HT1080 (cell line): ENCODE data around the gene CASP5. TPM values are rescaled to one million over a fixed set of nuclear protein-coding genes. Genes with fewer than 3 reads are reported as not detected.
"Not testable (repeated sequence)": the region's sequence is repeated elsewhere in the genome, so short reads cannot be mapped to it uniquely, and the experiment has no call there.

Experiments used
- DNase-seq: peaks from one replicate; pipeline ENCODE4 v3.0.0-alpha.2; 2015; ENCODE audit warnings: low read depth
- total RNA-seq: library from RNA; depleted of rRNA; stranded (reverse); fragments of >200 nt; shearing (Covaris generic); gene quantifications from 2 replicates; pipeline ENCODE4 v1.2.3, GENCODE V29; 2014

Gene CASP5
- total RNA-seq, 1 experiment from 2014 or later: not detected

DNA sequence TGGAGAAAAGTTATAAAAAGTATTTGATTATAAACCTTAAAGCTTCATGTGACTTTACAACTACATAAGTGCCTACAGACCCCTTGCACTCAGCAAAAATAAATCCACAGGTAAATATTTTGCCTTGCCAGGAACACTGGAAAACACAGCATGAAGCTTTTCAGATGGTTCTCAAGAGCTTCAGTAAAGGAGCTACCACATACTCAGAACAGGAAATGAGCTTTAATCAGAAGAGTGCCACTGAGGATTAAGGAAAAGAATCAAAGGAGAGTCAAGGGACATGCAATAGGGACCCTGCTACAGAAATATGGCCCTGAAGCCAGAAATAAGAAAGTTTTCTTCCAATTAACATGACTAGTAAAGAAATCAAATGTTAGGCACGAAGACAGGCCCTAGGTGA, 10.8 kb upstream of the CASP5 start:
- no peak for DNase-seq

DNA sequence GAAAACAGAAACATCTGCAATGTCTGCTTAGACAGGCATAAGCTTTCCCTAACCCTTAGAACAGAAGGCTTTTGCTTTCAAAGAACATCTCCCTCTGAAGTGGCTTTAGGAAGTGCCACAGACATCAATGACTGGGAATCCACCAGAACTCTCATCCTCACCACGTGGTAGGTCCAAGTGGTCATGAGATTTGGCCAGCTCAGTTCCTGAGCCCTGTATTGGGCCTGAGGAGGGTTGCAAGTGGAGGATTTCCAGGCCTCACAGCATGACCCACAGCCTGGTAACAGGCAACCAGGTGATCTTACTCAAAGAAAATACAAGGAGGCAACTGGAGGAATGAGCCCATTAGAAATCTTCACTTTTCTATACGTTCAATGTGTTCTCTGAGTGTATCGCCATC, 10.4 kb upstream of the CASP5 start:
- no peak for DNase-seq

DNA sequence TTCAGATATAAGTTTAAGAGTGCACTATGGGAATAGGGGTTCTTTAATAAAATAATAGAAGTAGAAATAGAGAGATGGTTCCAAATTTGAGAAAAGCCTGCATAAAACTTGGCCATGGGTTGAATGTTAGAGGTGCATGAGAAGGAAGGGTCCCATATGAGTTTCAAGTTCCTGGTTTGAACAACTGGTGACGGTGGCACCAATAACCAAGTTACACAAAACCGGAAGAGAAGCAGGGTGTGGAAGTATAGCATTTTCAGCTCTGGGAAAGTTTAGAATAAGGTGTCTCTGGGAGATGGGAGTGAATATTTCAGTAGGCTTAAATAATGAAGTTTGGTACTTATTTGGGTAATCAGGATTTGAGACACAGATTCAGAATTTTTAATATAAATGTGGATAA, 9.5 kb upstream of the CASP5 start:
- no peak for DNase-seq

DNA sequence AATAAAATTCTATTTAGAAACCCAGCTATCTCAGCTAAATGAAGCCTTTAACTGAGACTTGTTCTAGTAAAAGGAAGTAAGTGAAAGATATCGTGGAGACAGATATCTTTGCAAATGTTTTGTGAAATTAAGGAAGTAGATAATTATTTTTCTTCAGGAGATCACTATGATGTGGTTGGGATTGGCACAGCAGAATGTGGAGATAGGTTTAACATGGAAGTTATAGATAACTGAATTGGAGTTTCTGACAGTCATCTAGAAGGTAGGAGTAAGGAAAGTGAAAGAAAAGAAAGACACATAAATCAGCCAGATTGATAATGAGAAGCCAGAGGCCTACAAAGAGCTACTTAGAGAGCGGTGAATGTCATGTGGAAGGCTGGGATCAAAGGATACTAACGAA, 4.7 kb upstream of the CASP5 start:
- DNase-seq: no peak

DNA sequence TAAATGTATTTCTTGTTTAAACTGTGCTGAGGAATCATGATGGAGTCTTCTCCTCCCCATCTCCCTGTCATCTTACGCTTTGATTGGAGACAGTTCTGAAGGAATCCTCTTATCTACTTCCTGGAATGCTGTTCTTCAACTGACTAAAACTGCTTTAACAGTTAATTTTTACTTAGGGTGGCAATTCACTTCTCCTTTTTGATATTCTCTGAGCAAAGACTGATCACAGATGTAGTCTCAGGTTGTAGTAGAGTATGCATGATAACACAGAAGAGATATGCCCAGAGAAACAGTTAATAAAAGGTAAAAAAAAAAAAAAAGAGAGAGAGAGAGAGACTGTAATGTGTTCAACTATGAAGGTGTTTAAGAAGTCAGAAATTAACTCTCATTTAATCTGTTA, 1.4 kb upstream of the CASP5 start:
- no peak for DNase-seq

DNA sequence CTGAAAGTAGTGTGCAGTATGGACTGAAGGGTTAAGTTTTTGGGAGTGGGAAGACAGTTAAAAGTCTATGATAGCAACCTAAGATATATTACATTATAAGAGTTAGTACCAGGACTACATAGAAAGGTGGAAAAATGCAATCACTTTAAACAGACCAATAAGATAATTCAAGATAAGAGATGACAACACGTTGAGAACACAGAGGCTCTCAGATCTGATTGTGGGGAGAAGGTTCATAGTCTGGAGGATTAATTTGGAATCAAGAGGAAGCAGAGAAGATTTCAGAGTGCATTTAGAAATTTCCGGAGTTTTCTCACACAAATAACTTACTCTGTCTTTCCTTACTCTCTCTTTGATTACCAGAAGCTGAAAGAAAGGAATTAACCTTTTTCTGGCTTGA, 441 bp downstream of the CASP5 start:
- no peak for DNase-seq

DNA sequence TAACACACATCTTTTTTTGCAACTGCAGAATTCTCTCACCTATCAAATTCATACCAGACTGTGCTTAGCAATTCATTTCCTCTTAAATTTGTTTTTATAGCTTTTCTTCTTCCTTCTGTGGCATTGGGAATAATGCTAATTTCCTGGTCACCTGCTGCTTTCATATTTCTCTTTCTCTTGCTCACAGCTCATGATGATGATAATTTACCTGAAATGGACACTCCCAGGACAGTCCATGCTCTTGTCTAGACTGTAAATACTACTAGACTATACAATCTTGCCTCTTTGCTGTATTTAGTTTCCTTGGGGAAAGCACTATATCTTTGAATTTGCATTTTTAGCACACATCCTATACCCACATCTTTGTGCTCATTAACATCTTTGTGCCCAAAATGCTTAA, 15.5 kb downstream of the CASP5 start:
- DNase-seq: no peak

DNA sequence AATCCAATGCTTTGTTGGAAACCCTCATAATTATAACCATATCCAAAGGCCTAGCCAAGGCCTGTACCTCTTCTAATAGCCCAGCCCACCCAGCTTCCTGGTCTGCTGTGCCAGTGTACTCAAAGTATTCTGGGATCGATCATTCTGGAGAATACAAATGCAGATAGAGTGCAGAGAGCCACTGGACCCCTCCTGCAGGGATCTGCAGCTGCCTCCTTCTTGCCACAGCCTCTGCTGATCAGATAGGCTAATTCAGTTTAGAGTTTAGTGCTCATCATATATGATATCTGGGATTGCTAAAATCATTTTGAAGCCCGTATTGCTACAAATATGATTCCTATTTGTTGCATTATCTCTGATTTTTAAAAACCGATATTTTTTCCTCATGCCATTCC, 17.5 kb downstream of the CASP5 start:
- no peak for DNase-seq

DNA sequence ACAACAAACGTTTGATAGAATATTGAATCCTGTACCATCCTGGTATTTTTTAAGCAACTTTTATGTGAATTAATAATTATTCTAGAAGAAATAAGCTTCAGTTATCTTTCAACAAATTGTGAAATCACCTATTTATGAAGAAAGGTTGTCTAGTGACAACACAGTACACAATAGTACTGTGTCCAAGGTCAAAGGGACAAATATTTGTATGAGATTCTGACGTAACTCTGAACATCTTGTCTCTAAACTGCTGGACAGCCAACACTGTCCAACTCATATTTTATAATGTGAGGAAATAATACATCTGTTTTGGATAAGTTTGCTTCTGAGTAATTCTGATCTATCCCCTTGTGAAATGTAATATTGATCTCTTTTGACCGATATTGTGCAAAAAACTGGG, 18.9 kb downstream of the CASP5 start:
- DNase-seq: no peak

DNA sequence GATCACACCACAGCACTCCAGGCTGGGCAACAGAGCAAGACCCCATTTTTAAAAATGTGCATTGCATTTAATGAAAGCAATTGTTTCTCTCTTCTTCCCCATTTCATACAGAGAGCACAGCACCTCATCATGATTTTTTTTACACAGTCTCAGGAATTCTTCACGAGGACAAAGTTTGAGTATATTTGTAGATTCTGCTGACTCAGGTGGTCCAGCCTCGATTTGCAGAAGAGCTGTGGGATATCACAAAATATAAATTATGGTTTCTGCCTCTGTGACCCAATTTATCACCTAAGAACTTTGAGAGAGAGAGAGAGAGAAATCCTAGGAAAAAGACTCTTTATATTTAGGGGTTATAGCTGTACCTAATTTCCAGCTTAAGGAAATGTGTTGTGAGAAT, 19.8 kb downstream of the CASP5 start:
- no peak for DNase-seq

DNA sequence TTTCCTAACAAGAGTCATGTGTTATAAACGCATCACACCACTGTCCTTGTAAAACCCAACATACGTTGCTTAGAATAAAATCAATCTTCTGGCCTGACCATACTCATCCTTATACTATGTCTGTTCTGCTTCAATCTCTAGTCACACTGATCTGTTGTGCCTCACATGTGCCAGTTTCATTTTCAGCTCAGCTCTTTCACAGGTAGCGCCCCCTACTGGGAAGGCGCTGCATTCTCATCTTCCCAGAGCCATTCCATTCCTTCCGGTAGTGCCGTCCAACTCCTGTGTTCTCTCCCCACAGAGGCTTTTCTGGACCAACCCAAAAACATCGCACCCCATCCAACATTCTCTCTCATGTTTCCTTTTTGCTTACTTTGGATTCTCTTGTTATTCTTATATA, 22.2 kb downstream of the CASP5 start:
- DNase-seq: no peak

DNA sequence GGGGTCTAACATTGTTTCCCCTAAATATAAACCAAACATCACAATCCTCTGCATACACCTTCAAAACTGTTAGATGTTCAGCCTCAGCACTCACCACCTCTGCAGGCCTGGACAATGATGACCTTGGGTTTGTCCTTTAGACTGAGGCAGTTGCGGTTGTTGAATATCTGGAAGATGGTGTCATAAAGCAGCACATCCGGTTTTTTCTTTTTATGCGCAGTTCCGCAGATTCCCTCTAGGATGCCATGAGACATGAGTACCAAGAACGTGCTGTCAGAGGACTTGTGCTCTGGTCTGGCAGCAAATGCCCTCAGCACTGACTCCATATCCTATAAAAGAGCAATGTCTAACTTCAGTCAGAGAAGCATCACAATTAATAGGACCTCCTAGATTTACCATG, 22.8 kb downstream of the CASP5 start:
- DNase-seq: peak; percentile 42

DNA sequence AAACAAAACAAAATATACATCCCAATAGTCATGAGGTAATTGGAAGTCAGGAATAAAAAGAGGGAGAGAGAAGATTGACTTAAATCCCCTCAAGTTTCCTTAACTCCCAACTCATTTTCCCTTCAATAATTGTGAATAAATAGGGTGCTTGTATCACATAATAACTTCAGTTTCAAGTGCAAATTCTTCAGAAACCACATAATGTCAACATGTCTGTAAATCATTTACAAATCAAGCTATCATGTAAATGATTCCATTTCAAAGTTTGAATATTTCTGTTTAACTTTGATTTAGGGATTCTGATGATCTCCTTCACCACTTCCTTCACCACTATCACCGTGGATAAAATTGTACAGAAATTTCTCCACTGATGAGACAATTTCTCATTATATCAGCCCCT, 23.2 kb downstream of the CASP5 start:
- no peak for DNase-seq

DNA sequence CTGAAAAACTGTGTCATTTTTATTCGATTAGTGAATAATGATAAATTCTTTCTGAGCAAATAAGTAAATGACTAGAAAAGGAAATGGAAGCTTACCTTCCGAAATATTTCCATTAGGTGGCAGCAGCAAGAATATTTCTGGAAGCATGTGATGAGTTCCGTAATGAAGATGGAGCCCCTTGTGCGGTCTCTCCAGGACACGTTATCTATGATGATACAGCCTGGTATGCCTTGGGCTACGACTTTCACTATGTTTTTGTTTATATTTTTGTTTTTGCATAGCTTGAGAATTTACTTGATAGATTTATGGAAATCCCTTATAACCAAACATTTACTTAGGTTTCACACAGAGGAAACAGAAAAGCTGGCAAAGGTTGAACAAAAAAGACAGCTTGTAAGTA, 25.7 kb downstream of the CASP5 start:
- peak; percentile 32 for DNase-seq

DNA sequence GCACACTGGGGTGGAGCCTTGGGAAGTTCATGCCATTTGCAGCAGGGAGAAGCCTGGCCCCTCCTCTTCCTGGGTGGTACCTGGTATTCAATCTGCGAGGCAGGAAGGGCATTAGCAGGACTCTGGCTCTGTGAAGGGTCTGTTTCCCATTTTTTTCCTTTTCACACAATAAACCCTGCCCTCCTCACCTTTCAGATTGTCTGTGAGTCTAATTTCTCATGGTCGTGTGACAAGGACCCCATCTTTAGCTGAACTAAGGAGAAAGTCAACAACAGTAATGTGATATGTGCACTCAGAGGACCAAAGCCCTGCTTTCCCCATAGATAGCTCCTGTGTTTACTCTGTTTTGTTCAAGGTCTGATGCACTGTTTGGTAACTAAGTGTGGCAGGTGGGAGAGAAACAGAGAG, 28.0 kb downstream of the CASP5 start:
- no peak for DNase-seq

DNA sequence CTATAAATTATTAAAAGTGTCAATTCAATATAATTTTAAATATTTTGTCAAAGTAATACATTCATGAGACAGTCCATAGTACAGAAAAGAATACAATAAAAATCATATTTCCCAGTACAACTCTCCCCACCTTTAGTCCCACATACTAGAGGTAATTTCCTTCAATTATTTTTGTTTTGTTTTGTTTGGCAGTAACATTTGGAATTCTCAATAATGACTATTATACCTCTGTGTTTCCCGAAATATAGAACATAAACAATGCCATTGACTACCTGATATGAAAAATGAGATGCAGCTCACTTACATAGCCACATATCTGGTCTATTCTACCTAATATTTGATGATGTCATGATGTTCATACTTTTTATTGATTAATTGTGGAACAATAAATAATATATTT, 30.2 kb downstream of the CASP5 start:
- no peak for DNase-seq

DNA sequence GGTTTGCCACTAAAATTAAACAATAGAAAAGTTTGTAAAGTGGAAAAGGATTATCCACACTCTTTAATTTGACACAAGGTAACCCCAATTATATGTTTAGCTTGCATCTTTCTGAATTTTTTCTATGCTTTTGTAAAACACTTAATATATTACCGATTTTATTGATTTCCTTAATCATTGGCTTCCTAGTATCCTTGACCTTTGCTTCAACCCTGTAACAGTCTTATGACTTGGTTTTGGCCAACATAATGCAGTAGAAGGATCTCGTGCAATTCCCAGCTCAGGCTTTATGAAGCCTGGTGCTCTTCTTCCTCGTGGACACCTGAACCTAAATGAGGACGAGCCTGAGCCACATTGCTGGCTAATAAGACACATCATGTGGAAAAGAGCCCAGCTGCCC, 31.0 kb downstream of the CASP5 start:
- no peak for DNase-seq

DNA sequence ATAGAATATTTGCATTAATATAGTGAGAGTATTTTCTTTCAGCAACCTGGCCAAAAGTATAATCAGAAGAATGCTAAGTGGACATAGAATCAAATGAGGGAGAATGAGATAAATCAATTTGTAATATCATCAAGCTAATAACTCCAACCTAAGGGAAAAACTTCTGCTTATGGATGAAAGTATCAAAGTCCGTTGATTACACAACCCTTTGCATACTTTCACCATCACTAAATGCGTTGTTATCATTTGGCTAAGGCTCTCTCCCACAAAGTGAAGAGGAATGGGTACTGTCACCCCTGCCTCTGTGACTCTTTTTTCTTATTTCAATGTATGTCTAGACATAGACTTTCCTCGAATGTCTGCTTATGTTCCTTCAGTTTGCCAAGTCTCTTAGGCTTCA, 38.2 kb downstream of the CASP5 start:
- DNase-seq: no peak

DNA sequence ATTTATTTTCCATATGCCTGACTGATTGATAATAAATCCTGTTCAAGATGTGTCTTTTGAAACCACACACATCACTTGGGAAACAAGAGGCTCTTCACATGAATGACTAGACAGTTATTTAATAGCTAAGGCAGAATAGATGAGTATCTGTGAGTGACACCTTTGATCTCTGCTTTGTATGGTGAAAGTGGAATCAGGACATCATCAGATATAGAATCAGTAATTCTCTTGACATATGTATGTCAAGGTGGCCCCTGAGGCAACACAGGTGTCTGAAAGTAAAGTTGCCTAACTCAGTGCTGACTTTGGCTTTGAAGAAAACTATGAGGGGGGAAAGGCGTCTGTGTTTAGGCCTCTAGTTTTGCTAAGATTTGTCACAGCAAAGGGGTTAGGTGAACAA, 43.1 kb downstream of the CASP5 start:
- DNase-seq: no peak

DNA sequence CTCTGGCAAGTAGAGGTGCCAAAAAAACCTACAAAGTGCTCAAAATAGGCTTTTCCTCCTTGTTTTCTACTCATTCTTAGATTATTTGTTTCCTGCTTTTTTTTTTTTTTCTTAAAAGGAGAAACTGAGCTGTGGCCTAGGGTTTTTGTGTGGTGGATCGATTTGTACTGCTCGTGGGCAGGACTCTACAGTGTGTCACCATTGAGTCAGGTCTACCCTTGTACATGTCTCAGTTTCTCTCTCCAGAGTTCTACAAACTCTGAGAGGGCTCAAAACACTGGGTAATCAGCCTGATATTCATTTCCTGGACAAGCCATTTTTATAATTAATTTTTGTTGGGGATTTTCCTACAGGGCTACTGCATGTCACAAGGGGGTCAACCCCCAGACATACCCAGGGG, 49.4 kb downstream of the CASP5 start:
- no peak for DNase-seq

DNA sequence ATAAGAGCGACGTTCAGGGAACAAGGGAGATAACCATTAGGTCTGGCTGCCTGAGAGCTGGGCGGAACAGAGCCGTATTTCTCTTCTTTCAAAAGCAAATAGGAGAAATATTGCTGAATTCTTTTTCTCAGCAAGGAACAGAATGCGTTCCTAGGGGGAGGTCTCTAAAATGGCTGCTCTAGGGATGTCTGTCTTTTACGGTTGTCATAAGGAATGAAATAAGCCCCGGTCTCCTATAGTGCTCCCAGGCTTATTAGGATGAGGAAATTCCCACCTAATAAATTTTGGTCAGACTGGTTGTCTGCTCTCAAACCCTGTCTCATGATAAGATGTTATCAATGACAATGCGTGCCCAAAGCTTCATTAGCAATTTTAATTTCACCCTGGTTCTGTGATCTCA, 50.0 kb downstream of the CASP5 start:
- not testable (repeated sequence) for DNase-seq

DNA sequence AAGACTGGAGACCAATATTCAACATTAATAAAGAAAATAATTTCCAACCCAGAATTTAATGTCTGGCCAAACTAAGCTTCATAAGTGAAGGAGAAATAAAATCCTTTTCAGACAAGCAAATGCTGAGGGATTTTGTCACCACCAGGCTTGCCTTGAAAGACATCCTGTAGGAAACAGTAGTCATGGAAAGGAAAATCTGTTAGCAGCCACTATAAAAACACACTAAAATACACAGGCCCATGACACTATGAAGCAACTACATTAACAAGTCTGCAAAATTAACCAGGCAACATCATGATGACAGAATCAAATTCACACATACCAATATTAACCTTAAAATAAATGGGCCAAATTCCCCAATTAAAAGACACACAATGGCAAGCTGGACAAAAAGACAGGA, 52.2 kb downstream of the CASP5 start:
- no peak for DNase-seq

DNA sequence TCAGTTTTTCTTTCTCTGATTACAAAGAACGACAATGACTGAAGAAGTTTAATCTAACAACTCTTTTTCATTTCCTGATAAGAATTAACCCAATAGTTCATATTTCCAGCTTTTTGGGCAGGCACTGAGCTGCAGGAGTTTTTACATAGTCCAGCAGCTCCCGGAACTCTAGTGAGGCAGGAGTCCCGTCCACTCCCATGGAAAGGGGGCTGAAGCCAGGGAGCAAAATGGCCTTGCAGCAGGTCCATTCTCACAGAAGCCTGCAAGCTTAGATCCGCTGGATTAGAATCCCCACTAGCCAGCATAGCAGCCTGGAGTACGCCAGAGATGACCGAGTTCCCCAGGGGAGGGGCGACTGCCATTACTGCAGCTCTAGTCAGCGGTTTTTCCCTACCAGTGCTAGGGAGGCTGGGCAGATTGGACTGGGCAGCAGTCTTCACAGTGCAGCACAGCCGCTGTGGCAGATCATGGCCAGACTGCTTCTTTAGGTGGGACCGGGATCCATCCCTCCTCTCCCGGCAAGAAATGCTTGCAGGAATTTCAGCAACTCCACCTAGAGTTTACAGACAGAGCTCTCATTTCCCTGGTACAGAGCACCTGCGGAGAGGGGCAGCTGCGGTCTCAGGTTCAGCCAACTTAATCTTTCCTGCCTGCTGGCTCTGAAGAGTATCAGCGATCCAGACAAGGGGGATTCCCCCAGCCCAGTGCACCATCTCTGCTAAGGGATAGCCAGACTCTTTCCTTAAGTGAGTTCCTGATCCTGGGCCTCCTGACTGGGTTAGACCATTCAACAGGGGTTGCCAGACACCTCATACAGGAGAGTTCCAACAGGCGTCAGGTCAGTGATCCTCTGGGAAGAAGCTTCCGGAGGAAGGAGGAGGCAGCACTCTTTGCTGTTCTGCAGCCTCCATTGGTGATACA, 53.9 kb downstream of the CASP5 start:
- DNase-seq: no peak
